ENCODE data around the gene ADAM30.

ADAM30 gene

GRCh38 chr1:119896303-119896702, at the start of gene ADAM30:
Gene ADAM30, minus strand, starts transcription at chr1:119896515. Its CDS starts 179 bp downstream, at chr1:119896336.
- no peak for DNase-seq

- no peak for DNase-seq
Measured at GRCh38 chr1:119943216-119943615, 46.9 kb upstream of the ADAM30 start.

GRCh38 chr1:119941392-119941791, 45.1 kb upstream of the ADAM30 start:
- DNase-seq, result no peak

GRCh38 chr1:119940697-119941096, 44.4 kb upstream of the ADAM30 start:
- no peak for DNase-seq

- no peak for DNase-seq
Measured at GRCh38 chr1:119937198-119937597, 40.9 kb upstream of the ADAM30 start.

GRCh38 chr1:119935915-119936314, 39.6 kb upstream of the ADAM30 start:
- DNase-seq, result no peak

DNA sequence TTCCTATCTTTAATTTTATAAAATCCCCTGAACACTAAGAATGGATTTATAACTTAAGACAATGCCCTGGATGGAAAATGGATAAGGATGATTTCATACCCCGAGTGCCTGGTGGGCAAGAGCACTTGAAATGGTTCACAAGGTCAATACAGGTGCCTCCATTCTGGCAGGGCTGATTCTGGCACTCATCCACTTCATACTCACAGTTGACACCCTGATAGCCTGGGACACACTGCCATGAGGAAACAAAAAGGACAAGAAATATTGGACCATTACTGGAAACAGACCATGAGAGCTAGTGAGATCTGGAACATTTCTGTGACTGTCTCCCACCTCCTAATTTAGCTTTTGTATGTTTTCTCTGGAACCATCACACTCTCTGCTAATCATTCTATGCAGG, 39.1 kb upstream of the ADAM30 start:
- no peak for DNase-seq

DNA sequence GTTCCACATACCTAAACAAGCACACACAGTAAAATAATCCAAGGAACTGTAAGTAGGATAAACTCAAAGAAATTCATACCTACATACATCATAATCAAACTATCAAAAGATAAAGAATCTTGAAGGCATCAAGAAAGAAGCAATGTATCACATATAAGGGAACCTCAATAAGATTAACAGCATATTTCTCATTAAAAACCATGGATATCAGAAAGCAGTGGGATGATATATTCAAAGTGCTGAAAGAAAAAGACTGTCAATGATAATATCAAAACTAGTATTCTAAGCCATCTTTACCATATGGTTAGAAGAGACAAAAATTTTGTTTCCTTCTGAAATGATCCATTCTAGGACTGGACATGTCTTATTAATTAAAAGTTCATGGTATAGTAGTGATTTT, 37.1 kb upstream of the ADAM30 start:
- no peak for DNase-seq

DNA sequence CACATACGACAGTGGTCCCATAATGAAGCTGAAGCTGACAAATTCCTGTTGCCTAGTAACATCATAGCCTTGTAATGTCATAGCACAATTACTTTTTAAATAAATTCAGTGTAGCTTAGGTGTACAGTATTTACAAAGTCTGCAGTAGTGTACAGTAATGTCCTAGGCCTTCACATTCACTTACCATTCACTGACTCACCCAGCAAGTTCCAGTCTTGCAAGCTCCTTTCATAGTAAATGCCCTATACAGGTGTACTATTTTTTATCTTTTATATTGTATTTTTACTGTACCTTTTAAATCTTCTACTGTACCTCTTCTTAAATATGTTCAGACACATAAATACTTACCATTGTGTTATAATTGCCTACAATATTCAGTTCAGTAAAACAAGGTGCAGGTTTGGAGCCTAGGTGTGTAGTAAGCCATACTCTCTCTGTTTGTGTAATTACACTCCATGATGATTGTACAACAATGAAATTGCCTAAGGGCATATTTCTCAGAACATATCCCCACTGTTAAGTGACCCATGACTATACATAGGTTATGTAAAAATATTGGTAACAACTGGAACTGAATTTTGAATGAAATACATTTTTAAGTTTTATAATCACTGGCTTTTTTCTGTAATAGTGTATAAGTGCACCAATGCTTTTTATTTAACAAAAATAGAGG, 33.5 kb upstream of the ADAM30 start:
- no peak for DNase-seq

DNA sequence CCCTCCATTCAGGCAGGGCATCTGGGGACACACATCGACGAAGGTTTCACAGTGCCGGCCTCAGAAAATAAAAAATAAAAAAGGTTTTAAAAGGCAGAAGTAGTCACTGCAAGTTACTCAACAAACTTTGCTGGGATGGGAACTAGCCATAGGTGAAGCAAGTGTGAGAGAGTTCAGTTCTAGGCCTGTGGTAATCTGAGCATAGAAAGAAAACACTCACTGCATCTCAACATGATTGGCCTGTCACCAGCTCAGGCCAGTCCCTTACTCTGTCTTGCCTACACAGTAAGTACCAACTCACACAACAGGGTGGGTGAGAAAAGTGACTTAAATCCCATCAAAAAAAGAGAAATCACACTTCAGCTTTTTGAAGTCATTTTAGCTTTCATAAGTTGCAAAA, 30.2 kb upstream of the ADAM30 start:
- no peak for DNase-seq

GRCh38 chr1:119924948-119925898, 28.9 kb upstream of the ADAM30 start:
- DNase-seq, result no peak

- no peak for DNase-seq
Measured at GRCh38 chr1:119920104-119920968, 24.0 kb upstream of the ADAM30 start.

DNA sequence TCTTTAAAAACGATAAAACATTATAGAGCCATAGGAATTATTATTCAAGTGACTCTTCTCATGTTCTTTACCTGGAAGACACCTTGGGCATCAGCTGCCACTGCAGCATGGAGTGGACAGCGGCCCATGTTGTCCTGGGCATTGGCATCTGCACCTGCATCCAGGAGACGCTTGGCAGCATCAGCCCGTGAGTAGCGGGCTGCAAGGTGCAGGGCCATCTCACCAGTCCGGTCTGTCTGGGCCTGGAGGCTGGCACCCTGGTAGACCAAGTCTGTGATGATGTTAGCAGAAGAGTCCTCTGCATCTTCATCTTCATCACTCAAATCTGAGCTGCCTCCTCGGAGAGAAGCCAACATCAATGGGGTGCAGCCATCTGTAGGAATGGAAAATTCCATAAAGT, 22.9 kb upstream of the ADAM30 start:
- no peak for DNase-seq

DNA sequence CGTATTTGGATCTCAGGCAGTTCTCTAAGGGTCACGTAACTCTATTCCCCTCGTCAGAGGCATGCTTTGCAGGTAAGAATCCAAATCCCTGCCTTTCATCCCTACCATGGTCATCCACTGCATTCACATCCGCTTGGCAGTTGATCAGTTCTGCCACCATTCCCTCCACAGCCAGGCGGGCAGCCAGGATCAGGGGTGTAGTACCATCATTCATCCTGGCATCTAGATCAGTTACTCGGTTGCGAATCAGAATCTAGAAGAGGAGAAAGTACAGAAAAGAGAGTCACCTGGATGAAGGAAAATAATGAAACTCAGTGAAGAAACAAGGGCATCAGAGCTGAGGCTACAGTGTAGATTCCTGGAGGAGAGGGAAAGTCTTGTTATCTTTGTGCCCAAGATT, 22.0 kb upstream of the ADAM30 start:
- no peak for DNase-seq

- DNase-seq, result no peak
Measured at GRCh38 chr1:119917304-119918055, 21.2 kb upstream of the ADAM30 start.

- no peak for DNase-seq
Measured at GRCh38 chr1:119915517-119915916, 19.2 kb upstream of the ADAM30 start.

DNA sequence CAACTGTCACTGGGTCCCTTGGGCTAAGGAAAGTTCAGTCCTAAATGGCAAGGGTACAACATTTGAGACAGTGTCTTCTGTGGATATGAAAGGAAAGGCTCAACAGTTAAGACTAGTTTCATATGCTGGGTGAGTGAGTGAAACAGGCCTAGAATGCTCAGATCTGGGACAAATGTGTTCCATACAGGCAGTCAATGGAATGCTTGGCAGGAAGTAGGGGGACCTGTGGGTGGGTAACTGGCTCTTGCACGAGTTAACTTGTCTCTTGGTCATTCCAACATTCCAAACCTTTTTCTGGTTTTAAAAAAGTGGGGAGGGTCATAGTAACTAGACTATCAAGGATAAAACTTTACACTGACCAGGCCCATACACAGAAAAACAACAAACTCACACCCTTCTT, 17.8 kb upstream of the ADAM30 start:
- DNase-seq, result no peak

DNA sequence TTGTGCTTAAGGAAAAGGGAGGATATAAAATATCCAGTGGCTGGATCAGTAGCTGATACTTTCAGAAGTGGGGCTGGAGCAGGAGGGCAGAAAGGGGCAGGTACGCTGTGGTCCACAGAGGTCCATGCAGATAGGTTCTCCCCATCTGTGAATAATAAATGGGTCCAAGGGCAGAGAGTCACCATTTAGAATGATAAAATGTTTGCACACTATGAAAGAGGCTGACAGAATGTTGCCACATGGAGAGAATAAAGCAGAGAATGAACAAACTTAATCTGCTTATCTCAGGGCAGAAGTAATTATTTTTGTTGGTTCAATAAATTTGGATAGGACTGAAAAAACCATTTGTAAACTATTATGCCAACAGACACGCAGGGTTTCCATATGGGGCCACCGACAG, 16.6 kb upstream of the ADAM30 start:
- DNase-seq, result no peak

DNA sequence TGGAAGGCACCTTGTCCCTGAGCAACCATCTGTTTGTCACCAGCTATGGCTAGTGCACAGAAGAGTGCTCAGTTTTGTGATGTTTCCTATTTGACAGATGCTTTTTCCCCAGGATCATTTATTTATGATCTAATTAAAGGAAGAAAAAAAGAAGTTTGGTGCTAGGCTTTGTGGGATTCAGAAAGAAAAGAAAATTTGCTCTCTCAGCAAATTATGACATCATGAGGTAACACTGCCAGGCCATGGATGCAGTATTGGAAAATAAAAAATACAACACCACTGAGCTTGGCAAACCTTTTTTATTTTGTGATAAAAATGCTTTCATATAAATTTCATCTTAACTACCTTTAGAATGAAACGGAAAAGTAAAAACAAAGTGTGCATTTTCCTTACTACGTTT, 15.5 kb upstream of the ADAM30 start:
- no peak for DNase-seq

- no peak for DNase-seq
Measured at GRCh38 chr1:119910618-119911017, 14.3 kb upstream of the ADAM30 start.

DNA sequence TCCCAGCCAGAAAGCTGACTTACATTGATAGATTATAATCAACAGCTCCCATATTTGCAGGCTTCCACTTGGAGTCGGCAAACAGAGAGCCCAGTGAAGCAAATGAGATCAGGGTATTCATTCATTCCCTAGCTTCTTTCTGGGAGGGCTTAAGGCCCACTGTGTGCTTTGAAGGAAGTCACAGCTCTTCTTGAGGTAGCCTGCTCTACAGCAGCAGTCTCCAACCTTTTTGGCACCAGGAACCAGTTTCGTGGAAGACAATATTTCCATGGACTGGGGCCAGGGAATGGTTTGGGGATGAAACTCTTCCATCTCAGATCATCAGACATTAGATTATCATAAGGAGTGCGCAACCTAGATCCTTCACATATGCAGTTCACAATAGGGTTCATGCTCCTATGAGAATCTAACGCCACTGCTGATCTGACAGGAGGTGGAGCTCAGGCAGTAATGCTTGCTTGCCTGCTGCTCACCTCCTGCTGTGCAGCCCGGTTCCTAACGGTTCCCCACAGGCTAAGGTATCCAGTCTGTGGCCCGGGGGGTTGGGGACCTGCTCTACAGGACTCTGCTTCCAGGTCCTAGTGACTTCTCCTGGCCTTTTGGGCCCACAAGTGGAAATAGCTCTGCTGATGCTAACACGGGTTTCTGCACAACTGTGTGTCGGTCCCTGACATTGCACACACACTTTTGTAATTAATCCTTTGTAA, 13.7 kb upstream of the ADAM30 start:
- DNase-seq, result no peak

DNA sequence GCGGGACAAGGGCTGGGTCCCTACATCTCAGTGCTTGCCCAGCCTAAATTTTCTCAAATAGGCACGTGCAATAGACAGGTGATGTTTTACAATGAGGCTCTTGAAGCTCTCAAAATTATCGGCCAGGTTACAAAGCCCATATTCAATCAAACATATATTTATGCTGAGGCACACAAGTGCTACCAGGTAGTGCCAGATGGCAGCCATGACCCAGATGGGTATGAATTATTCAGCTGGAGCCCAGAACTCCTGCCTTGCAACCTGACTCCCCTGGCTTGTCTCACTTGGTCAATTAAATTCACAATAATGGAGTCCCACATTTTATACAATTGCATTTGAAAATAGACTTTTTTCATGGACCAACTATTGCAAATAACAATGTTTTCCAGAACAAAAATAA, 12.3 kb upstream of the ADAM30 start:
- no peak for DNase-seq
